ENCODE results near the gene LGSN.
"Not testable (repeated sequence)": the region's sequence is repeated elsewhere in the genome, so short reads cannot be mapped to it uniquely, and the experiment has no call there.

The LGSN gene

GRCh38 chr6:63305277-63305676 is 14.5 kb downstream of the LGSN start:
- no peak for DNase-seq

- no peak for DNase-seq
Measured at GRCh38 chr6:63303476-63303875, 16.3 kb downstream of the LGSN start.

- no peak for DNase-seq
Measured at GRCh38 chr6:63299667-63300066, 20.1 kb downstream of the LGSN start.

DNA sequence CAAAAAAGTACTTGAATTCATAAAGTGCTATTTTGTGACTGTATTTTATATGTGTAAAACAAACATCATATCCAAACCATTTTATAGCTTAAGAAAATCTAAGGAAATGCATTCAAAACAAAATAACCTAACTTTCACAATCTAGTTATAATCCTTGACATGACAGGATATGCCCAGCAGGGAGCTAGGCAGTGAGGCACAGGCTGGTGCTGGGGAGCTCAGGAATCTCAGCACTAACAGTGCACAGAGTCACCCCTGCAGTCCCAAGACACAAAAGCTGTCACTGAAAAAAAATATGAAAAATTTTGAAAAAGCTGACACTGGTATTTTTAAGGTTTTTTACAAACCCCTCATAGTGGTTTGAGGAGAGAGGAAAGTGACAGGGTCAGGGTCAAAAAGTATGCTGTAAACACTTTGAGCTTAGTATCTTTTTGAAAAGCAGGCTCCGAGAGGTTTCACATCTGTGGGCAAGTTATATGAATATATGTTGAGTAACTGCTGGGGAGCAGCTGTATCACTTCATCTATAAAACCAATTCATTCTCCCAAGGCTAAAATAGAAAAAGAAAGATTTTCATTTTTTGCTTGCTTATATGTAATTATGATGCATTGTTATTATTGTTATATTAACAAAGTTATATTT is 24.1 kb downstream of the LGSN start:
- no peak for DNase-seq

- DNase-seq: no peak
Measured at GRCh38 chr6:63290492-63291058, 29.2 kb downstream of the LGSN start.

- no peak for DNase-seq
Measured at GRCh38 chr6:63289269-63289872, 30.4 kb downstream of the LGSN start.

DNA sequence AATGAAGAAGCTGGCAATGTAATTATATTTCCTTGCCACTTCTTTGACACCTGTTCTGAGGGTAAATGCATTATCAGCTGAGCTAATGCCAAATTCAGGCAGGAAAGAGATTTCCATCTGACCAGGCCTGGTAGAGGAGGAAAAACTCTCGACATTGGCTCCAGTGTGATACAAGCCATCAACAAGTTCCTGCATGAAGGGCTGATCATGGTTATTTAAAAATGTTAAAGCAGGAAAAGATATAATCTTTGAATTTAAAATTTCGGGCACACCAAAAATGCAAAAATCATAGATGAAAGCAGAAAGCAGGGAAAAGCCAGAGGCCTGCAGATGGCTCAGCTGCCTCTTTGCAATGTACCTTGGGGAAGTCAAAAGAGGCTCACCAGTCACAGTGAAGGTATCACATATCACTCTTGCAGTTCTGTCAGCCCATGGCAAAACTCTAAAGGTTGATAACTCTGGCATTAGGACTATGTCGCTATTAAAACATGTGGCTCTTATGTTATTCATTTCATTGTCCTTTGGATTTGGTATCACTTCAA is 39.1 kb downstream of the LGSN start:
- DNase-seq: no peak

DNA sequence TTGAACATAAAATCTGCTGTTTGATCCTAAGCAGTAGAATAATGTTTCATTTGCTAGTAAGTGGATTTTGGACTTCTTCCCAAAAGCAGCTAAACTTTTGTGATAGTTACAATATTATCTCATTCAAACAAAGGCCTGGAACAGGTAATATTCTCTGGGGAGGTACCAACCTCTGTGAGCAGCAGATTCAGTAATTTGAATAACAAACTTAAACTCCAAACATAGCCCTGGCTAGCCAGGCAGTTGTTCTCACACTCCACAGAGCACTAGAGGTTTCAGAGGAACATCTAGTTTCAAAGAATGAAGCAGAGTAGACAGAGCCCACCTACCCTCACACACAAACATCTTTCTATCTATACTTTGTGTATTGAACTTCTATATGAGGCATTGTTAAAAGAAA is 40.9 kb downstream of the LGSN start:
- DNase-seq: no peak

- no peak for DNase-seq
Measured at GRCh38 chr6:63275953-63276352, 43.8 kb downstream of the LGSN start.

DNA sequence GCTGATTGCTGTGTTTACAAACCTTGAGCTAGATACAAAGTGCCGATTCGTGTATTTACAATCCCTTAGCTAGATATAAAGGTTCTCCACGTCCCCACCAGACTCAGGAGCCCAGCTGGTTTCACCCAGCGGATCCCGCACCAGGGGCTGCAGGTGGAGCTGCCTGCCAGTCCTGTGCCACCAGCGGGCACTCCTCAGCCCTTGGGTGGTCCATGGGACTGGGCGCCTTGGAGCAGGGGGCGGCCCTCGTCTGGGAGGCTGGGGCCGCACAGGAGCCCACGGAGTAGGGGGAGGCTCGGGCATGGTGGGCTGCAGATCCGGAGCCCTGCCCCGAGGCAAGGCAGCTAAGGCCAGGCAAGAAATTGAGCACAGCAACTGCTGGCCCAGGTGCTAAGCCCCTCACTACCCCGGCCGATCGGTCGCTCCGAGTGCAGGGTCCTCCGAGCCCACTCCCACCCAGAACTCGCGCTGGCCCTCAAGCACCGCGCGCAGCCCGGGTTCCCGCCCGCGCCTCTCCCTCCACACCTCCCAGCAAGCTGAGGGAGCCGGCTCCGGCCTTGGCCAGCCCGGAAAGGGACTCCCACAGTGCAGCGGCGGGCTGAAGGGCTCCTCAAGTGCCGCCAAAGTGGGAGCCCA is 44.9 kb downstream of the LGSN start:
- DNase-seq: not testable (repeated sequence)

GRCh38 chr6:63272397-63272796 is 47.4 kb downstream of the LGSN start:
- no peak for DNase-seq

GRCh38 chr6:63269470-63269869 is 50.3 kb downstream of the LGSN start:
- no peak for DNase-seq

- DNase-seq: no peak
Measured at GRCh38 chr6:63268574-63268973, 51.2 kb downstream of the LGSN start.

- no peak for DNase-seq
Measured at GRCh38 chr6:63267828-63268227, 52.0 kb downstream of the LGSN start.

GRCh38 chr6:63267046-63267445 is 52.7 kb downstream of the LGSN start:
- no peak for DNase-seq

DNA sequence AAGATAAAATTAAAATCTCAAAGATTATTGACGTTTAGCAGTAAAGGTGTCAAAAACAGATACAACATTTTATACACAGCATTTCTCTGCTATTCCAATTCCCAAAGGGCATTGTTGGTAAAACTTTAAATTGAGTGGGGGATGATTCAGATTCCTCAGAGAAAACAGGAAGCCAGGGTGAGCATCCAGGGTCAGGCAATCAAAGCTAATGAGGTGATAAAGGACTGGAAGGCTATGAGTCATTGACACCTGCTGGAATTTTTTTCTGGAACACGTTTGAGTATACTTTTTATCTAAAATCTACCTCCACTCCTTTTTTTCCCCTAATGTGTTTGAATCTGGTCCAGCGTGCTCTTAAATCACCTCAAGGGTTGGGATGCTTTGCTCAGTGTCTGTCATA is 56.3 kb downstream of the LGSN start:
- DNase-seq: no peak

- DNase-seq: no peak
Measured at GRCh38 chr6:63261820-63262219, 58.0 kb downstream of the LGSN start.

- DNase-seq: no peak
Measured at GRCh38 chr6:63259153-63259552, 60.6 kb downstream of the LGSN start.

- DNase-seq: no peak
Measured at GRCh38 chr6:63249875-63250482, 69.8 kb downstream of the LGSN start.

DNA sequence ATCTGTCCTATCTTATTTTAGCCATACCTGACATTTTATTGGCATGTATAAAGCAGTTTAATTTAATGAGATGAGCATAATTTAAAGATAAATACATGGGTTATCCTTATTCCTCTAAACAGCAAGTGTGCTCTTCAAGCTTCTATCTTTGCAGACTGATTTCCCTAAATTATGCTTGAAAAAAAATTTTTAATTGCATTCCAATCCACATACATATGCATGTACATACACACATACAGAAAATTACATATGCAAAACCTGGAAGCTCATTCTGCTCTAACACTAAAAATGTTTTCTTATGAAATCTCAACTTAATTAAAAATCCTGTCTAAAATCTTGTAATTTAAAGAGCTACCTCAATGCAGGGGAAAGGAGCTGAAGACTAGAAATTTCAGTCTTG is 73.2 kb downstream of the LGSN start:
- DNase-seq: no peak

GRCh38 chr6:63245909-63246308 is 73.9 kb downstream of the LGSN start:
- DNase-seq: no peak

GRCh38 chr6:63245420-63245819 is 74.4 kb downstream of the LGSN start:
- DNase-seq: no peak

DNA sequence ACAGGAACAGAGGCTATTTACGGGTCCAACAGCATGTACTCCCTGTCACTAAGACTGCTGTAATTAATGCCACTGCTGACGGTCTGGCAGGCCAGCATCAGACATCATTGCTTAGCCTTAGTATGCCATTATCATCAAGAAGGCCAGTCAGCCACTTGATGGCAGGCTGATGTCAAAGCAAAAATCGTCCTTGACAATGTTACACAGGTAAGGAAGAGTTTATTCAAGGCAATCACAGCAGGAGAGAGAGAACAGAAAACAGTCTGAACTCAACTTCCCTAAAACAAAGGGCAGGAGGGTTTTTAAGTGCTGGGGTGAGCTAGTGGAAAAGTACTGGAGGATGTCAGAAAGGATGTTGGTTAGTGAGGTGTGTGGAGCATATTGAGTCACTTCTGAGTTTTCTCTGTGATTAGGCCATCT is 83.4 kb downstream of the LGSN start:
- DNase-seq: no peak

All from effector CD8-positive, alpha-beta T cell (primary cell).